ENCODE measurements around the gene LSM10. TPM values are rescaled to one million over a fixed set of nuclear protein-coding genes. Genes with fewer than 3 reads are reported as not detected.

LSM10 gene
- total RNA-seq, 1 donor = 6.2 TPM

- peaks cover 13% of the 10 kb centered on the region for H3K4me1 ChIP-seq (ENCODE audit: insufficient read depth, low read length)
- no peaks in the 10 kb centered on the region for H3K9me3 ChIP-seq (ENCODE audit: low read depth, low read length)
- H2AFZ ChIP-seq (ENCODE audit: low read length) = no peak overlapping the region
- H3K79me2 ChIP-seq (ENCODE audit: insufficient read depth, low read length) = peaks cover 38% of the 10 kb centered on the region
- no peak for TF ChIP-seq CTCF (IDR thresholded peaks at IDR 0.05; ENCODE audit: extremely low read depth, low read depth, low read length)
- no peak overlapping the region for H3K27ac ChIP-seq (ENCODE audit: low read depth, low read length)
- no peaks in the 10 kb centered on the region for H3K27me3 ChIP-seq (ENCODE audit: insufficient read depth, low read length)
- H3K4me3 ChIP-seq (ENCODE audit: insufficient read depth, low read length) = no peak overlapping the region
- DNase-seq (ENCODE audit: insufficient read length, low spot score, missing footprints) = no peak
- no peak overlapping the region for H3K4me2 ChIP-seq (ENCODE audit: insufficient read depth, low read length)
- H3K36me3 ChIP-seq (ENCODE audit: insufficient read depth, low read length) = peaks cover 47% of the 10 kb centered on the region
- peaks cover 4% of the 10 kb centered on the region for H4K20me1 ChIP-seq (ENCODE audit: insufficient read depth, low read length)
These were observed 4.9 kb downstream of the LSM10 start for GRCh38 chr1:36392836-36393235.

- H3K27ac ChIP-seq (ENCODE audit: low read depth, low read length) = no peak overlapping the region
These were observed 6.4 kb downstream of the LSM10 start for GRCh38 chr1:36391271-36391670.

GRCh38 chr1:36390411-36390810 is 7.3 kb downstream of the LSM10 start:
- Histone ChIP-seq H3K36me3 (ENCODE audit: insufficient read depth, low read length) (peaks cover 47% of the 10 kb centered on the region), H3K79me2 (ENCODE audit: insufficient read depth, low read length) (peaks cover 21% of the 10 kb centered on the region), H3K4me2 (ENCODE audit: insufficient read depth, low read length) (no peak overlapping the region), H3K4me1 (ENCODE audit: insufficient read depth, low read length) (peaks cover 19% of the 10 kb centered on the region), H4K20me1 (ENCODE audit: insufficient read depth, low read length) (peaks cover 4% of the 10 kb centered on the region), H2AFZ (ENCODE audit: low read length) (no peak overlapping the region), H3K27ac (ENCODE audit: low read depth, low read length) (no peak overlapping the region), H3K9me3 (ENCODE audit: low read depth, low read length) (no peaks in the 10 kb centered on the region), H3K4me3 (ENCODE audit: insufficient read depth, low read length) (no peak overlapping the region), H3K27me3 (ENCODE audit: insufficient read depth, low read length) (no peaks in the 10 kb centered on the region)
- DNase-seq (ENCODE audit: insufficient read length, low spot score, missing footprints) = no peak
- TF ChIP-seq CTCF (IDR thresholded peaks at IDR 0.05; ENCODE audit: extremely low read depth, low read depth, low read length) = no peak

More at GRCh38 chr1:36391271-36391670, 6.4 kb downstream of the LSM10 start:
- no peak for TF ChIP-seq CTCF (IDR thresholded peaks at IDR 0.05; ENCODE audit: extremely low read depth, low read depth, low read length)
- H3K4me3 ChIP-seq (ENCODE audit: insufficient read depth, low read length) = no peak overlapping the region
- no peak overlapping the region for H3K4me2 ChIP-seq (ENCODE audit: insufficient read depth, low read length)
- H3K27me3 ChIP-seq (ENCODE audit: insufficient read depth, low read length) = no peaks in the 10 kb centered on the region
- H3K4me1 ChIP-seq (ENCODE audit: insufficient read depth, low read length) = peaks cover 18% of the 10 kb centered on the region
- peaks cover 4% of the 10 kb centered on the region for H4K20me1 ChIP-seq (ENCODE audit: insufficient read depth, low read length)
- no peak overlapping the region for H2AFZ ChIP-seq (ENCODE audit: low read length)
- DNase-seq (ENCODE audit: insufficient read length, low spot score, missing footprints) = no peak
- H3K36me3 ChIP-seq (ENCODE audit: insufficient read depth, low read length) = peaks cover 47% of the 10 kb centered on the region
- peaks cover 25% of the 10 kb centered on the region for H3K79me2 ChIP-seq (ENCODE audit: insufficient read depth, low read length)
- no peaks in the 10 kb centered on the region for H3K9me3 ChIP-seq (ENCODE audit: low read depth, low read length)

GRCh38 chr1:36389999-36390398 is 7.7 kb downstream of the LSM10 start:
- Histone ChIP-seq H3K9me3 (ENCODE audit: low read depth, low read length) (no peaks in the 10 kb centered on the region), H3K4me1 (ENCODE audit: insufficient read depth, low read length) (peaks cover 20% of the 10 kb centered on the region), H4K20me1 (ENCODE audit: insufficient read depth, low read length) (peaks cover 6% of the 10 kb centered on the region), H3K79me2 (ENCODE audit: insufficient read depth, low read length) (peaks cover 22% of the 10 kb centered on the region), H3K27me3 (ENCODE audit: insufficient read depth, low read length) (no peaks in the 10 kb centered on the region), H3K4me2 (ENCODE audit: insufficient read depth, low read length) (no peak overlapping the region), H3K27ac (ENCODE audit: low read depth, low read length) (no peak overlapping the region), H3K4me3 (ENCODE audit: insufficient read depth, low read length) (no peak overlapping the region), H3K36me3 (ENCODE audit: insufficient read depth, low read length) (peaks cover 47% of the 10 kb centered on the region), H2AFZ (ENCODE audit: low read length) (no peak overlapping the region)
- no peak for DNase-seq (ENCODE audit: insufficient read length, low spot score, missing footprints)
- TF ChIP-seq CTCF (IDR thresholded peaks at IDR 0.05; ENCODE audit: extremely low read depth, low read depth, low read length) = no peak

Measured in osteoblast (primary cell).